ENCODE results near the gene GRAP2. TPM values are rescaled to one million over a fixed set of nuclear protein-coding genes. Genes with fewer than 3 reads are reported as not detected.

GRAP2 gene
- total and polyA plus RNA-seq, 9 of the 15 experiments (the other 6 are each of a cell fraction or from before 2014, with no cell fraction given), result 4.8 to 88.7 (median 60.4) TPM

DNA sequence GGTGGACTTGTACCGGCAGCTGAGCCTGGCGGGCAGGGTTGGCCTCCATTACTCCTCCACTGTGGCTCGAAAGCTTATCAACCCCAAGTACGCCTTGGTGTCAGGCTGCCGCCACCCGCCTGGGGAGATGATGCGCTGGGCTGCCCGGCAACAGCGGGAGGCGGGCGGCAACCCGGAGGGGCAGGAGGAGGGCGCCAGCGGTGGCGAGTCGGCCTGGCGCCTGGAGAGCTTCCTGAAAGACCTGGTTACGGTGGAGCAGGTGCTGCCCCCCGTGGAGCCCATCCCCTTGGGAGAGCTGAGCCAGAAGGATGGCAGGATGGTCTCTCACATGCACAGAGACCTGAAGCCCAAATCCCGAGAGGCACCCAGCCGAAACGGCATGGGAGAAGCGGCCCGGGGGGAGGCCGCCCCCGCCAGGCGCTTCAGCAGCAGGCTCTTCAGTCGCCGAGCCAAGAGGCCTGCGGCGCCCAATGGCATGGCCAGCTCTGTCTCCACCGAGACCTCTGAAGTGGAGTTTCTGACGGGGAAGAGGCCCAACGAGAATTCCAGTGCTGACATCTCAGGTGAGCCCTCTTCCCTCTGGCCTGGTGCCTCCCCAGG, 120.6 kb downstream of the GRAP2 start:
- ATAC-seq (no peak), DNase-seq (ENCODE audit: extremely low read depth in 1 of 4, low spot score in 3 of 4) (no peak), FAIRE-seq (no peak)
- in situ Hi-C loops (cut with MboI) (no loop called here), intact Hi-C loops (cut with micrococcal nuclease) (loop anchor here (5.0 kb wide), 1 partner anchor 464 kb away; no protein-coding TSS in a partner anchor)
- WGBS (ENCODE audit: insufficient coverage, low coverage, missing lambda C conversion rate), result 76% methylated on average over 18 of the region's 34 CpGs
- Histone ChIP-seq H3K27ac (ENCODE audit: extremely low read depth, low read depth, low read length) (no peak overlapping the region), H3K9me1 (ENCODE audit: control insufficient read depth, insufficient read depth, low read length) (no peaks in the 10 kb centered on the region), H3K4me2 (ENCODE audit: insufficient read depth, low read length) (no peak overlapping the region), H3K9ac (ENCODE audit: insufficient read depth in 1 of 2, low read depth in 2 of 2, low read length in 2 of 2) (peak overlapping the region in 1 of 2 experiments; percentile 5; a peak in 1 of 4 replicates), H3K79me2 (ENCODE audit: control insufficient read depth, insufficient read depth, low read length) (no peaks in the 10 kb centered on the region), H3K9me3 (replicated peaks; ENCODE audit: control insufficient read depth, insufficient read depth, low read depth, low read length) (no peaks in the 10 kb centered on the region), H2AFZ (ENCODE audit: low read depth, low read length) (no peak overlapping the region), H3K36me3 (ENCODE audit: control insufficient read depth, insufficient read depth, low read length) (no peaks in the 10 kb centered on the region; the same call in 2 of the 3 replicates), H3K4me3 (no peak overlapping the region), H4K20me1 (replicated peaks; ENCODE audit: control insufficient read depth, insufficient read depth, low read length) (no peaks in the 10 kb centered on the region), H3K27me3 (ENCODE audit: control insufficient read depth in 2 of 2, insufficient read depth in 2 of 2, low read length in 2 of 2) (no peaks in the 10 kb centered on the region), H3K4me1 (replicated peaks in 1 of 2; ENCODE audit: control insufficient read depth in 2 of 2, insufficient read depth in 2 of 2, low read length in 2 of 2) (peaks cover 4 to 15% of the 10 kb centered on the region in 2 experiments; a peak in 4 of 5 replicates)
- CTCF ChIA-PET (ENCODE audit: low intra/inter-chr PET ratio), result no interaction called here
- TF ChIP-seq, protein P1, sequence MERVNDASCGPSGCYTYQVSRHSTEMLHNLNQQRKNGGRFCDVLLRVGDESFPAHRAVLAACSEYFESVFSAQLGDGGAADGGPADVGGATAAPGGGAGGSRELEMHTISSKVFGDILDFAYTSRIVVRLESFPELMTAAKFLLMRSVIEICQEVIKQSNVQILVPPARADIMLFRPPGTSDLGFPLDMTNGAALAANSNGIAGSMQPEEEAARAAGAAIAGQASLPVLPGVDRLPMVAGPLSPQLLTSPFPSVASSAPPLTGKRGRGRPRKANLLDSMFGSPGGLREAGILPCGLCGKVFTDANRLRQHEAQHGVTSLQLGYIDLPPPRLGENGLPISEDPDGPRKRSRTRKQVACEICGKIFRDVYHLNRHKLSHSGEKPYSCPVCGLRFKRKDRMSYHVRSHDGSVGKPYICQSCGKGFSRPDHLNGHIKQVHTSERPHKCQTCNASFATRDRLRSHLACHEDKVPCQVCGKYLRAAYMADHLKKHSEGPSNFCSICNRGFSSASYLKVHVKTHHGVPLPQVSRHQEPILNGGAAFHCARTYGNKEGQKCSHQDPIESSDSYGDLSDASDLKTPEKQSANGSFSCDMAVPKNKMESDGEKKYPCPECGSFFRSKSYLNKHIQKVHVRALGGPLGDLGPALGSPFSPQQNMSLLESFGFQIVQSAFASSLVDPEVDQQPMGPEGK (CRISPR knock-in tag; IDR thresholded peaks at IDR 0.05; ENCODE audit: borderline replicate concordance), result no peak
- TF ChIP-seq SP1 (CRISPR knock-in tag; IDR thresholded peaks at IDR 0.05), result no peak
- no peak for TF ChIP-seq PHB2 (IDR thresholded peaks at IDR 0.05; ENCODE audit: low read depth)
- TF ChIP-seq, protein P2, sequence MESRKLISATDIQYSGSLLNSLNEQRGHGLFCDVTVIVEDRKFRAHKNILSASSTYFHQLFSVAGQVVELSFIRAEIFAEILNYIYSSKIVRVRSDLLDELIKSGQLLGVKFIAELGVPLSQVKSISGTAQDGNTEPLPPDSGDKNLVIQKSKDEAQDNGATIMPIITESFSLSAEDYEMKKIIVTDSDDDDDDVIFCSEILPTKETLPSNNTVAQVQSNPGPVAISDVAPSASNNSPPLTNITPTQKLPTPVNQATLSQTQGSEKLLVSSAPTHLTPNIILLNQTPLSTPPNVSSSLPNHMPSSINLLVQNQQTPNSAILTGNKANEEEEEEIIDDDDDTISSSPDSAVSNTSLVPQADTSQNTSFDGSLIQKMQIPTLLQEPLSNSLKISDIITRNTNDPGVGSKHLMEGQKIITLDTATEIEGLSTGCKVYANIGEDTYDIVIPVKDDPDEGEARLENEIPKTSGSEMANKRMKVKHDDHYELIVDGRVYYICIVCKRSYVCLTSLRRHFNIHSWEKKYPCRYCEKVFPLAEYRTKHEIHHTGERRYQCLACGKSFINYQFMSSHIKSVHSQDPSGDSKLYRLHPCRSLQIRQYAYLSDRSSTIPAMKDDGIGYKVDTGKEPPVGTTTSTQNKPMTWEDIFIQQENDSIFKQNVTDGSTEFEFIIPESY (CRISPR knock-in tag; IDR thresholded peaks at IDR 0.05), result peak; percentile 67
- no peak for TF ChIP-seq KLF16 (IDR thresholded peaks at IDR 0.05)
- BruUV-seq (replicated peaks), result no TSS peak
- POLR2A ChIA-PET, result interaction anchor here (0.5 to 0.9 kb wide), 5 partner anchors 18 to 497 kb away, joined by 3 read pairs; no protein-coding TSS in a partner anchor

Data from K562 (cell line).